KBM-7 (cell line): ENCODE results near the gene TSC22D2.

Experiments
- DNase-seq: peaks from one replicate; pipeline ENCODE4 v3.0.0-alpha.2; 2015
- in situ Hi-C: fragments of 300-500 bp; cut with MboI; formaldehyde crosslinking; loops from 2 replicates; pipeline ENCODE4 v1.14.3; 2020; ENCODE audit warnings: low sequenced_read_pairs, low pct_unique_long_range_greater_than_20kb, mixed read lengths

TSC22D2 gene

DNA sequence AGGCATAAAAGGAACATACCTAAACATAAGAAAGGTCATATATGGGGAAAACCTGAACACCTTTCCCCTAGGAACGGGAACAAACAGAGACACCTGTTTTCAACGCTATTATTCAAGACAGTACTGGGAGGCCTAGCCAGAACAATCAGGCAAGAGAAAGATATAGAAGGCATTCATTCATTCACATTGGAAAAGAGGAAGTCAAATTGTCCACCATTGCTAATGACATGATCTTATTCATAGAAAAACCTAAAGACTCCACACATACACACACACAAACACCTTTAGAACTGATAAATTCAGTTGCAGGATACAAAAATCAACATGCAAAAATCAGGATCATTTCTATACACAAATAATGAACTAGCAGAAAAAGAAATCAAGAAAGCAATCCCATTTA lies 101.7 kb downstream of the TSC22D2 start:
- no peak for DNase-seq
- in situ Hi-C loops = no loop called here

DNA sequence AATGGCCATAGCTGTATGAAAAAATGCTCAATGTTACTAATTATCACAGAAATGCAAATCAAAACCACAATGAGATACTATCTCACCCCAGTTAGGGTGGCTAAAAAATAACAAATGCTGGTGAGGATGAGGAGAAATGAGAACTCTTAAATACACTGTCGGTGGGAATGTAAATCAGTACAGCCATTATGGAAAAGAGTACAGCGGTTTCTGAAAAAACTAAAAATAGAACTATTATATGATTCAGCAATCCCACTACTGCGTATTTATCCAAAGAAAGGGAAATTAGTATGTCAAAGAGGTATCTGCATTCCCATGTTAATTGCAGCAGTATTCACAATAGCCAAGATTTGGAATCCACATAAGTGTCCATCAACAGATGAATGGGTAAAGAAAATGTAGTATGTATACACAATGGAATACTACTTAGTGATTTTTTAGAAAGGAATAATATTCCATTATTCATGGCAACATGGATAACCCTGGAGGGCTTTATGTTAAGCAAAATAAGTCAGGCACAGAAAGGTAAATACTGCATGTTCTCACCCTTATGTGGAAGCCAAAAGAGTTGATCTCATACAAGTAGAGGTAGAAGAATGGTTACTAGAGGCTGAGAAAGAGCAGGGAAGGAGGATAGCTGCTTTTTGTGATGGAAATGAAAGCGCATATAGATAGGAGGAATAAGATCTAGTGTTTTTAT lies 103.2 kb downstream of the TSC22D2 start:
- DNase-seq = no peak
- in situ Hi-C loops = no loop called here

DNA sequence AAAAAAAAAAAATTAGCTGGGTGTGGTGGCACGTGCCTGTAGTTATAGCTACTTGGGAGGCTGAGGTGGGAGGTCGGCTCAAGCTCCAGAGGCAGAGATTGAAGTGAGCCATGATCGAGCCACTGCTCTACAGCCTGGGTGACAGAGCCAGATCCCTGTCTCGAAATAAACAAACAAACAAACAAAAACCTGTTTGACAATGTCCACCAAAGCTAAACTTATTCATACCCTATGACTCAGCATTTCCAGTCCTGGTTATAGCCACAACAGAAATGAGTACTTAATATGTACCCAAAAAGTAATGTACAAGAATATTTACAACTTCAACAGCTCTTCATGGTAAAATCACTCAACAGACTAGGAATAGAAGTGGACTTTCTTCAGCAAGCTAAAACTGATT lies 107.1 kb downstream of the TSC22D2 start:
- in situ Hi-C loops = no loop called here
- no peak for DNase-seq
